Fibroblast of pulmonary artery (primary cell): ENCODE measurements around the gene LDHB.

Experiments used
- DNase-seq: peaks from one replicate; pipeline ENCODE4 v3.0.0-alpha.2; 2010; ENCODE audit warnings: low read depth
- H3K4me3 ChIP-seq: replicated peaks from 2 replicates; pipeline ENCODE4 v1.5.1; 2011; ENCODE audit warnings: low read depth, mild to moderate bottlenecking, control low read depth, low read length, moderate library complexity
- CTCF ChIP-seq: IDR thresholded peaks from 2 replicates; pipeline ENCODE4 v1.5.1; 2011; ENCODE audit warnings: mild to moderate bottlenecking, control low read depth, low read length, inconsistent platforms; ENCODE audit errors: missing control alignments

LDHB gene

DNA sequence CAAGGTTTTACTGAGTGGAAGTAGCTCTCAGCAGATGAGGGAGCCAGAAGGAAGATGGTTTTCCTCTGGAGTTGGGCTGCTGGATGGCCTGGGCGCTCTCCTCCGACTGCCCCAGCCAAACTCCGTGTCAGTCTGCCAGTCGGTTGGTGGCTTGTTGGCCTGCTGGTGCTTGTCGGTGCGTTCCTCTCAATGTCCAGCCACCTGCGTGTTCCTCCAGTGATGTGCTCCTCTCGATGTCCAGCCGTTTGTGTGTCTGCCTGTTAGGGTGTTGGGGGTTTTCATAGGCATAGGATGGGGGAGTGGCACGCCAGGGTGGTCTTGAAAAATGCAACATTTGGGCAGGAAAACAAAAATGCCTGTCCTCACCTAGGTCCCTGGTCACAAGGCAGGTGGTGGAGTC is 37.0 kb upstream of the LDHB start:
- no peak for TF ChIP-seq CTCF
- no peak overlapping the region for H3K4me3 ChIP-seq
- DNase-seq = no peak

- DNase-seq = no peak
- TF ChIP-seq CTCF = no peak
- no peak overlapping the region for H3K4me3 ChIP-seq
Observed at GRCh38 chr12:21691515-21691914, 33.9 kb upstream of the LDHB start.

DNA sequence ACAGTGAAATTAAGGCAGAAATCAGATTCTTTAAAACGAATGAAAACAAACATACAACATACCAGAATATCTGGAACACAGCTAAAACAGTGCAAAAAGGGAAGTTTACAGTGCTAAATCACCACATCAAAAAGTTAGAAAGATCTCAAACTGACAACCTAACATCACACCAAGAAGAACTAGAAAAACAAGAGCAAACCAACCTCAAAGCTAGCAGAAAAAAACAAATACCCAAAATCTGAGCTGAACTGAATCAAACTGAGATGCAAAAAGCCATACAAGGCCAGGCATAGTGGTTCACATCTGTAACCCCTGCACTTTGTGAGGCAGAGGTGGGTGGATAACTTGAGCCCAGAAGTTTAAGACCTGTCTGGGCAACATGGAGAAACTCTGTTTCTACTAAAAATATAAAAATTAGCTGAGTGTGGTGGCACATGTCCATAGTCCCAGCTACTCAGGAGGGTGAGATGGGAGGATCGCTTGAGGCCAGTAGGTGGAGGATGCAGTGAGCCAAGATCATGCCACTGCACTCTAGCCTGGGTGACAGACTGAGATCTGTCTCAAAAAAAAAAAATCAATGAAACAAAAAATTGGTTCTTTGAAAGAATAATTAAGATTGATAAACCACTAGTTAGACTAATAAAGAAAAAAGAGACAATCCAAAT is 33.2 kb upstream of the LDHB start:
- H3K4me3 ChIP-seq = no peak overlapping the region
- DNase-seq = no peak
- no peak for TF ChIP-seq CTCF

DNA sequence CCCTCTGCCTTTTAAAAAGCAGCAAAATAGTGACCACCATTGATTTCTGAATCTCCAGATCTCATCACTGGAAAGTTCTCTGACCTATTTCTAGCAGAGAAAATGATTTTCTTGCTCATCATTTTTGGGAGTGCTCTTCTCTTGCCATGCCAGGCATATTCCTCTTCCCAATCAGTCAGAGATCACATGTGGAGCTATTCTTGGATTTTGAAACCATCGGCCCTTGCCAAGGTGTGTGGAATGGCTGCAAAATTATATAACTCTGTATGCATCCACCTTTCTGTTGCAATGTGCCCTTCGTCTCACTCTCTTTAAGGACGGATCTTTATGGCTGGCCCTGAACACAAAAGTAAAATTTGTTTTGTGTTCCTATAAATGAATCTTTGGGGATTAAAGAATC is 25.5 kb upstream of the LDHB start:
- no peak for DNase-seq
- no peak for TF ChIP-seq CTCF
- H3K4me3 ChIP-seq = no peak overlapping the region

GRCh38 chr12:21678959-21679358 is 21.3 kb upstream of the LDHB start:
- no peak for DNase-seq
- TF ChIP-seq CTCF = no peak
- no peak overlapping the region for H3K4me3 ChIP-seq

- H3K4me3 ChIP-seq = no peak overlapping the region
- no peak for DNase-seq
- no peak for TF ChIP-seq CTCF
Observed at GRCh38 chr12:21677622-21678277, 20.1 kb upstream of the LDHB start.

DNA sequence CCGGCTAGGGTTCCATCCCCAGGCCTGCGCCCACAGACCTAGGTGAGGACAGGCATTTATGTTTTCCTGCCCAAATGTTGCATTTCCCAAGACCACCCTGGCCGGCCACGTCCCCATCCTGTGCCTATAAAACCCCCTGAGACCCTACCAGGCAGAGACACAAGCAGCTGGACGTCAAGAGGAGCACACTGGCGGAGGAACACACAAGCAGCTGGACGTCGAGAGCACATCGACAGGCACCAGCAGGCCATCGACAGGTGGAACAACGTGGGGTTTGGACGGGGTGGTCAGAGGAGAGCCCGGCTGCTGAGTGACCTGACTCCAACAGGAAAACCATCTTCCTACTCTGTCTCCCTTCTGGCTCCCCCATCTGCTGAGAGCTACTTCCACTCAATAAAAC is 19.6 kb upstream of the LDHB start:
- no peak overlapping the region for H3K4me3 ChIP-seq
- no peak for DNase-seq
- TF ChIP-seq CTCF = no peak
